Endothelial cell of umbilical vein (primary cell): Measurements from ENCODE around the gene SLC5A2. TPM values are rescaled to one million over a fixed set of nuclear protein-coding genes. Genes with fewer than 3 reads are reported as not detected.

Source experiments
- BruUV-seq: library from RNA; stranded (reverse); fragments of 400-500 nt; replicated peaks from 2 replicates; lab custom pipeline; 2021; lab: Mats Ljungman, UMichigan
- CTCF ChIA-PET: fragments of 300-600, 350-600 bp; sonication (Branson Sonifier 250); formaldehyde crosslinking; loops from one replicate; lab custom pipeline; 2021; ENCODE audit warnings: antibody characterized with exemption, inconsistent platforms; lab: Charles Lee
- POLR2A ChIA-PET: fragments of 300-600, 350-600 bp; sonication (Branson Sonifier 250); formaldehyde crosslinking; loops from one replicate; lab custom pipeline; 2021; ENCODE audit warnings: antibody characterized with exemption, inconsistent platforms; lab: Charles Lee
- DNase-seq: peaks from one replicate; pipeline ENCODE4 v3.0.0-alpha.2; 2011; ENCODE audit warnings: low read depth, low spot score
- FAIRE-seq: peaks from 2 replicates; lab custom pipeline; 2011; peaks lifted over from hg19 to GRCh38; lab: Jason Lieb, UNC
- H2AFZ ChIP-seq: 2 replicates; pipeline ENCODE4 v1.6.0; 2012; ENCODE audit warnings: low read depth, low read length, control low read depth, inconsistent platforms
- H3K27ac ChIP-seq: 2 replicates; pipeline ENCODE4 v1.5.1; 2011; ENCODE audit warnings: low read depth, mild to moderate bottlenecking, control low read depth, low read length, moderate library complexity; ENCODE audit not compliant: insufficient read depth
- H3K27me3 ChIP-seq, 2 experiments: 2 replicates each; pipeline versions ENCODE4 v1.6.0 to v1.6.1; 2011; ENCODE audit warnings: low read length in 2 of 2, mixed read lengths in 1 of 2; ENCODE audit not compliant: control insufficient read depth in 2 of 2, insufficient read depth in 2 of 2
- H3K36me3 ChIP-seq, 2 experiments: 2 replicates in 1 of 2; 3 replicates in 1 of 2; pipeline ENCODE4 v1.5.1; 2011; ENCODE audit warnings: low read length in 2 of 2, mild to moderate bottlenecking in 1 of 2, moderate library complexity in 1 of 2; ENCODE audit not compliant: control insufficient read depth in 2 of 2, insufficient read depth in 2 of 2; ENCODE audit errors: extremely low read depth in 1 of 2
- H3K4me1 ChIP-seq: 3 replicates; pipeline ENCODE4 v1.5.1; 2011; ENCODE audit warnings: mild to moderate bottlenecking, low read length; ENCODE audit not compliant: control insufficient read depth, insufficient read depth; ENCODE audit errors: extremely low read depth
- H3K4me2 ChIP-seq: 2 replicates; pipeline ENCODE4 v1.6.1; 2011; ENCODE audit warnings: low read length, control low read depth, mixed read lengths; ENCODE audit not compliant: insufficient read depth
- H3K4me3 ChIP-seq, 3 experiments: fragments of 200-600 bp in 1 of 3; sonication (generic), shearing (Covaris generic) in 1 of 3; replicated peaks in 1 of 3; 2 replicates each; pipeline ENCODE4 v1.5.1; 2011 to 2016; ENCODE audit warnings: control low read depth in 3 of 3, low read length in 3 of 3, mild to moderate bottlenecking in 2 of 3, inconsistent platforms in 1 of 3, low read depth in 1 of 3, moderate library complexity in 1 of 3; ENCODE audit not compliant: insufficient read depth in 1 of 3
- H3K79me2 ChIP-seq: 2 replicates; pipeline ENCODE4 v1.6.0; 2012; ENCODE audit warnings: low read length, inconsistent platforms; ENCODE audit not compliant: control insufficient read depth, insufficient read depth
- H3K9ac ChIP-seq: replicated peaks from 2 replicates; pipeline ENCODE3; 2011; ENCODE audit warnings: low read length, control low read depth; ENCODE audit not compliant: insufficient read depth; ENCODE audit errors: extremely low read depth
- H3K9me1 ChIP-seq: replicated peaks from 3 replicates; pipeline ENCODE4 v1.6.0; 2011; ENCODE audit warnings: mild to moderate bottlenecking, low read length; ENCODE audit not compliant: control insufficient read depth, insufficient read depth; ENCODE audit errors: extremely low read depth
- H3K9me3 ChIP-seq: replicated peaks from 2 replicates; pipeline ENCODE4 v1.5.1; 2012; ENCODE audit warnings: low read length, inconsistent platforms; ENCODE audit not compliant: control insufficient read depth, insufficient read depth
- H4K20me1 ChIP-seq: replicated peaks from 2 replicates; pipeline ENCODE3; 2011; ENCODE audit warnings: mild to moderate bottlenecking, low read length; ENCODE audit not compliant: control insufficient read depth, insufficient read depth; ENCODE audit errors: extremely low read depth
- CTCF ChIP-seq, 2 donors: IDR thresholded peaks; 1 replicate in 1 of 2; 2 replicates in 1 of 2; pipeline ENCODE4 v1.5.1; 2011; ENCODE audit warnings: low read length in 2 of 2, mild to moderate bottlenecking in 2 of 2, moderate library complexity in 2 of 2, control low read depth in 1 of 2, inconsistent platforms in 1 of 2, low read depth in 1 of 2; ENCODE audit not compliant: insufficient read depth in 1 of 2; ENCODE audit errors: extremely low read depth in 1 of 2
- EZH2 ChIP-seq: IDR thresholded peaks from 2 replicates; pipeline ENCODE4 v1.6.1; 2012; ENCODE audit warnings: borderline replicate concordance, low read depth, mild to moderate bottlenecking, moderate library complexity, low read length, inconsistent platforms; ENCODE audit not compliant: severe bottlenecking
- FOS ChIP-seq: IDR thresholded peaks from 2 replicates; pipeline ENCODE4 v1.6.1; 2011; ENCODE audit warnings: mild to moderate bottlenecking, low read length, moderate library complexity, borderline replicate concordance; ENCODE audit not compliant: insufficient read depth
- GATA2 ChIP-seq: IDR thresholded peaks from 2 replicates; pipeline ENCODE4 v1.7.0; 2011; ENCODE audit warnings: low read depth, mild to moderate bottlenecking, moderate library complexity, mixed read lengths, low read length; ENCODE audit not compliant: insufficient read length, insufficient read depth
- JUN ChIP-seq: IDR thresholded peaks from 2 replicates; pipeline ENCODE4 v1.6.1; 2011; ENCODE audit warnings: borderline replicate concordance, low read depth; ENCODE audit not compliant: insufficient read length, insufficient read depth
- MAX ChIP-seq: IDR thresholded peaks from 2 replicates; pipeline ENCODE4 v1.6.1; 2011; ENCODE audit not compliant: insufficient read depth, insufficient read length
- MYC ChIP-seq: IDR thresholded peaks from one replicate; pipeline ENCODE4 v1.6.1; 2011; ENCODE audit warnings: mild to moderate bottlenecking, low read depth, low read length
- POLR2A ChIP-seq: IDR thresholded peaks from 2 replicates; pipeline ENCODE4 v1.6.1; 2012; ENCODE audit warnings: low read depth, mild to moderate bottlenecking, control low read depth, low read length
- POLR2AphosphoS5 ChIP-seq: IDR thresholded peaks from 2 replicates; pipeline ENCODE4 v1.6.1; 2012; ENCODE audit warnings: low read depth, mild to moderate bottlenecking, control low read depth, low read length, moderate library complexity; ENCODE audit not compliant: insufficient read depth
- dilution Hi-C: fragments of 300-500 bp; cut with MboI; formaldehyde crosslinking; loops from one replicate; pipeline ENCODE4 v1.15.0; 2019; ENCODE audit warnings: low sequenced_read_pairs; ENCODE audit not compliant: extremely low pct_ligation_motif_present
- intact Hi-C: fragments of 100-400 bp; cut with micrococcal nuclease; formaldehyde crosslinking; loops from one replicate; pipeline ENCODE4 v1.10.0; 2022
- polyA plus RNA-seq, 4 experiments: library from polyadenylated mRNA; depleted of rRNA in 3 of 4; stranded (reverse) in 3 of 4; unstranded in 1 of 4; fragments of >200 nt; gene quantifications; 2 replicates each; pipeline versions ENCODE4 v1.2.1 to v1.2.3, GENCODE V29; 2011 to 2012; ENCODE audit warnings: missing spikeins in 1 of 4
- total RNA-seq: library from RNA; stranded (reverse); gene quantifications from 2 replicates; pipeline ENCODE4 v1.2.3, GENCODE V29; 2021

SLC5A2 gene
- total and polyA plus RNA-seq, 2 donors (not counting 3 experiments of a cell fraction or from before 2014, with no cell fraction given): 0.03 TPM; not detected in 1

GRCh38 chr16:31532120-31532519 lies 49.2 kb downstream of the SLC5A2 start:
- H3K9me1 ChIP-seq: no peaks in the 10 kb centered on the region
- no peak overlapping the region for H3K27ac ChIP-seq
- H3K9ac ChIP-seq: no peak overlapping the region
- H3K27me3 ChIP-seq: peaks cover 31 to 37% of the 10 kb centered on the region in 2 experiments
- no peaks in the 10 kb centered on the region for H3K79me2 ChIP-seq
- H3K4me1 ChIP-seq: no peaks in the 10 kb centered on the region
- FAIRE-seq (no peak), DNase-seq (no peak)
- H3K4me2 ChIP-seq: no peak overlapping the region
- dilution Hi-C loops: no loop called here
- H3K36me3 ChIP-seq: no peaks in the 10 kb centered on the region
- H4K20me1 ChIP-seq: no peaks in the 10 kb centered on the region
- H2AFZ ChIP-seq: no peak overlapping the region
- H3K4me3 ChIP-seq: no peak overlapping the region
- CTCF ChIA-PET: no interaction called here
- POLR2A ChIA-PET: no interaction called here
- TF ChIP-seq MYC (no peak), FOS (no peak), POLR2A (no peak), CTCF (IDR thresholded peaks at IDR 0.05; ENCODE audit: extremely low read depth in 1 of 2, insufficient read depth in 1 of 2, low read depth in 1 of 2, low read length in 2 of 2) (no peak), MAX (no peak)
- intact Hi-C loops: no loop called here
- BruUV-seq: no TSS peak
- no peaks in the 10 kb centered on the region for H3K9me3 ChIP-seq

GRCh38 chr16:31532896-31533295 lies 50.0 kb downstream of the SLC5A2 start:
- peaks cover 27 to 39% of the 10 kb centered on the region in 2 experiments for H3K27me3 ChIP-seq
- dilution Hi-C loops: no loop called here

More at GRCh38 chr16:31532896-31533295, 50.0 kb downstream of the SLC5A2 start:
- no peak overlapping the region for H3K9ac ChIP-seq
- H3K27ac ChIP-seq: no peak overlapping the region
- ChIA-PET CTCF (no interaction called here), POLR2A (no interaction called here)
- H3K9me3 ChIP-seq: no peaks in the 10 kb centered on the region
- no peak for FAIRE-seq
- no peaks in the 10 kb centered on the region for H4K20me1 ChIP-seq
- BruUV-seq: no TSS peak
- H3K4me2 ChIP-seq: no peak overlapping the region
- no peaks in the 10 kb centered on the region for H3K79me2 ChIP-seq
- H3K9me1 ChIP-seq: no peaks in the 10 kb centered on the region
- DNase-seq: no peak
- intact Hi-C loops: no loop called here
- TF ChIP-seq CTCF (IDR thresholded peaks at IDR 0.05; ENCODE audit: extremely low read depth in 1 of 2, insufficient read depth in 1 of 2, low read depth in 1 of 2, low read length in 2 of 2): no peak
- TF ChIP-seq JUN: no peak
- no peak for TF ChIP-seq MAX
- TF ChIP-seq POLR2AphosphoS5: no peak
- TF ChIP-seq FOS: no peak
- TF ChIP-seq POLR2A: no peak
- no peak for TF ChIP-seq GATA2
- TF ChIP-seq EZH2: no peak
- no peak for TF ChIP-seq MYC
- no peaks in the 10 kb centered on the region for H3K36me3 ChIP-seq
- H3K4me3 ChIP-seq: no peak overlapping the region
- no peaks in the 10 kb centered on the region for H3K4me1 ChIP-seq
- H2AFZ ChIP-seq: no peak overlapping the region
